HG03139 (cell line): ENCODE results near the gene PRKG1.

ENCODE experiments used
- ATAC-seq: cut with Tn5 transposase; IDR thresholded peaks from one replicate; pipeline ENCODE4 v1.9.1; 2021; ENCODE audit not compliant: unreplicated experiment

Gene PRKG1

DNA sequence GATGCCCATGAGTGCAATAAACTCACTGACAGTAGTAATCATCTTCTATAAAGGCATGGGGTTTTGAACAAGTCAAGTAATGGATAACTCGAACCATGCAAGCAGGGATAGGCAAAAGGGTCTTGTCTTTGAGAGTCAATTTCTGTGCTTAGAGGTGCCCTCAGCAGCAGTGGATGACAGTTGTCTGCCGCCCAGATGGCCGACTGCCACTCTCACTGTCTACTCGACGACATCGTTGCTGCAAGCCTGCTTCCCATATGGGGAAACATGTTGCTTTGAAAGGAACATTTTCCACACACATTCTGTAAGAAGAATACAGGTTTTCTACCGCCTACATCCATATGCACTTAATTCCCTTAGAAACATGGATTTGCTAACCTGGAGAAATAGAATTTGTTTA lies 1003.5 kb downstream of the PRKG1 start:
- no peak for ATAC-seq

- ATAC-seq, result no peak
Measured at GRCh38 chr10:52078397-52078937, 1004.2 kb downstream of the PRKG1 start.

GRCh38 chr10:52082307-52082706 lies 1008.0 kb downstream of the PRKG1 start:
- no peak for ATAC-seq

GRCh38 chr10:52083422-52083821 lies 1009.1 kb downstream of the PRKG1 start:
- ATAC-seq, result no peak

DNA sequence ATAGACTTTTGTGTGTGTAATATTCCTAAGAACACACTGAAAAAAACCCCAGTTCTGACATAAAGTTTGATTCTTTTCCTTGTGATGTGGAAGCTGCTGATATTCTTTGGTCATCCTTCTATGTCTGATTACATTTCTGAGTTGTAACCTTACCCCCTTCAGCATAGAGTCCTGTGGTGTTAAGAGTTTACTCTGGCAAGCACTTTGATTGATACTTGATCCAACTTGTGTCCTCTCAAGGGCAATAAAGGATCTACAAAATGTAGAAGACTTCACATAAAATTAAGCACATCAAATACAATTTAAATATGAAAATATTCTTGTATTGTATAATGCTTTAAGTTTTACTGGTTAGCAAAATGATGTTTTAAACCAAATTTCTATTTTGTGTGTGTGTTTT lies 1018.1 kb downstream of the PRKG1 start:
- ATAC-seq, result no peak

DNA sequence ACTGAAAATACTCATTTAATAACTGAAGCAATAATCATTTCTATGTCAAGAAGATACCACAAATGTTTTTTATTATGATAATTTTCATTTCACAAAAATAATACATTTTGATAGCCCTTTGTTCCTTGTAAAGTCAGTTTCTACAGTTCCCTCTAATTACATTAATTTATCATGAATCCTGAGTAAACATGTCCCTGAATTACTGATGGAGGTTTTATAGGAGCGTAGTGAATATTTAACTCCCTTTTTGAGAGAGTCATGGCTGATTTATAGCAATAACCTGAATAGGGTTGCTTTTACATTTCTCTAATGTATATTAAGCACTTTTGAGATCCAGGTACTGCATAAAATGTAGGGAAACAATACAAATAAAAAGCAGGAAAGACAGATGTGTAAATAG lies 1023.8 kb downstream of the PRKG1 start:
- no peak for ATAC-seq

DNA sequence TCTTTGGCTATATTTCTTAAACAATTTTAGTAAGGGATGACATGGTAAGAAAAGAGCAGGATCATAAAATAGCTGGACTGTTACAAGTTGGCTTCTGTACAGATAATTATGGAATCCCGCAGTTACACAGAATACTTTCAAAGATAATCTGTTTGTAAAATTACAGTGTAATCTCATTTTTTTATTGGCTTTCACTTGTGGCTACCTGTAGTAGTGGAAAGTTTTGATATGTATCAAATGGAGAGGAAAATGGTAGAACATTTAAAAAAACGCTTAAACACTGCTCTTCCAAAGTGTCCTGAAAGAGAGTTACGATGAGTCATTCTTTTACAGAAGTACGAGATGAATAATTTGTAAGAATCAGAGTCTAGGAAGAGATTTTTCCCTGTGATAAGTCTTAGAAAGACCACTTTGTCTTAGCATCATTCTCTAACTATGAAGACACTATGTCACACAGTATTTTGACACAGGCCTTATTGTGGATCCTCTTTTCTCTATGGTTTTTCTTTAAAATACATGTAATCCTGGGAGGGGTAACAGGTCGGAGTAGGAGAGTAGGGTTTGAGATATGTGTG lies 1024.8 kb downstream of the PRKG1 start:
- no peak for ATAC-seq

- ATAC-seq, result no peak
Measured at GRCh38 chr10:52100011-52100547, 1025.8 kb downstream of the PRKG1 start.

- ATAC-seq, result no peak
Measured at GRCh38 chr10:52105301-52105700, 1031.0 kb downstream of the PRKG1 start.

GRCh38 chr10:52106011-52106410 lies 1031.7 kb downstream of the PRKG1 start:
- no peak for ATAC-seq

- ATAC-seq, result no peak
Measured at GRCh38 chr10:52106899-52107298, 1032.6 kb downstream of the PRKG1 start.

DNA sequence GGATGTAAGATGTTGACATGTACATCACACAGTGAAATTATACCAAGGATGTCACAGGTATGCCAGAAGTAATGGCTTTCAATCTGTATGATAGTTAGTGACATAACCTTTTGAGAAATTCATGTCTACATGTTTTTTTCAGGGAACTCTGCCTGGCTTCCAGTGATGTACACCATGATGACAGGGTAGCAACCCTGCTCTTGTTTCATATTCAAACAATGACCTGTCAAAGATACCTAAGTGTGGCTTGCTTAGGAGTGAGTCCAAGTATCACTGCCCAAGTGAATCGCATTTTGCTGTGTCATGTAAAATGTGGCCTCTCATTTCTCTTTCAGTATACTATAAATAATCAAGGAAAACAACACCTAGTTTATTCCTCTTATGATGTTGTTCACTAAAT lies 1033.9 kb downstream of the PRKG1 start:
- no peak for ATAC-seq

GRCh38 chr10:52110576-52110975 lies 1036.3 kb downstream of the PRKG1 start:
- no peak for ATAC-seq

- no peak for ATAC-seq
Measured at GRCh38 chr10:52111101-52111891, 1037.0 kb downstream of the PRKG1 start.

- no peak for ATAC-seq
Measured at GRCh38 chr10:52115823-52116222, 1041.5 kb downstream of the PRKG1 start.

DNA sequence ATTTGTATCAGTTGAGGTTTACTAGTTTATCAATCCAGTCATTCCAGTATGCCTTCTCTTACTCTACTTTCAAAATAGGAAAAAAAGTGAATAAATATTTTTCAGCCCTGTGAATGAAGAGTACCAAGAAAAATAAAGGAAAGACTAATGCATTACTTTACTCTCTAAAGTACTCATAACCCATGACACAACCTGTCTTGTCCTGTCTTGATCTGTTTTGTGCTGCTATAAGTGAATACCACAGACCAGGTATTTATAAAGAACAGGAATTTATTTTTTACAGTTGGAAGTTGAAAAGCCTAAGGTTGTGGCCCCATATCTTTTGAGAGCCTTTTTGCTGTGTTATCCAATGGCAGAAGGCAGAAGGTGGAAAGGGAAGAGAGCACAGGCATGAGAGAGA lies 1045.2 kb downstream of the PRKG1 start:
- no peak for ATAC-seq

DNA sequence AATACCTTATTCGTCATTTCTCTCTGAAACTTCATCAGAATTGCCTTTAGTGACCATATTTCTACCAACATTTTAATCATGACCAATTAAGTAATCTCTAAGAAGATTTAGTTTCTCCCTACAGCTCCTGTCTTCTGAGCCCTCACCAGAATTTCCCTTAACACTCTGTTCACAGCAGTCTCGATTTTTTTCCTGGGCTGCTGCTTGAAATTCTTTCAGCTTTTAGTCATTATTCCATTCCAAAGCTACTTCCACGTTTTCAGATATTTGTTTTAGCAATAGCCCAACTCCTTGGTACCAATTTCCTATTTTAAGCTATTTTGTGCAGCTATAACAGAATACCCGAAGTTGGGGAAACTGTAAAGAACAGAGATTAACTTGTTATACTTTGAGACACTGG lies 1047.4 kb downstream of the PRKG1 start:
- ATAC-seq, result no peak

GRCh38 chr10:52128056-52128683 lies 1053.9 kb downstream of the PRKG1 start:
- ATAC-seq, result no peak

DNA sequence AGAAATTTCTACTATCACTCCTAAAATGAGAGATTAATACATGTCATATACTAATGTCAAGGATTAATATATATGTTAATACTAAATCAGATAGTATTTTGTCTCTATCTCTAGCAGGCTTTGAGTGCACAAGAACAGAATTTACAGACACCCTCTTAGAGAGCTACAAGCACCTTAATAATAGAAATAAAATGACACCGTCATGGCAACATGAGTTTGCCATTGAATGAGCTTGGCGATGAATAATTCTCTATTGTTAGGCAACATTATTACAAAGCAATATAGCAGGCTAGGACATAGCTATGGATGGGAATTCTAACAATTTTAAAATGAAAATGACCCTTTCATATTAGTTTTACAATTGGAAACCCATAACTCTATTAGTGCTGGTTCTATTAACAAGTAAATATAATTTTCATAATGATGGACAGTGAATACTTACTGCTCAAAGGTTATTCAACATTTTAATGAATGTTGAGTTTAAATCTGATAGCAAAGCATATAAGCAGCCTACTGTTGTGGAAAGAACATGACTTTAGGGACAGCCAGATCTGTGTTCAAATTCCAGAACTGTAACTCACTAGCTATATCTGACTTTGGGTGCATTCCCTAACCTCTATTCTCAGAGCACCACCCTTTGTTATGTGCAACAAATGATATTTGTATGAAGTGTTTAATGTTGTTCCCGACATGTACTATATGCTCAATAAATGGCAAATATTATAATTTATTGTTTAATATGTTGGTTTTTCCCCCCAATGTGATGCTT lies 1055.3 kb downstream of the PRKG1 start:
- ATAC-seq, result no peak

DNA sequence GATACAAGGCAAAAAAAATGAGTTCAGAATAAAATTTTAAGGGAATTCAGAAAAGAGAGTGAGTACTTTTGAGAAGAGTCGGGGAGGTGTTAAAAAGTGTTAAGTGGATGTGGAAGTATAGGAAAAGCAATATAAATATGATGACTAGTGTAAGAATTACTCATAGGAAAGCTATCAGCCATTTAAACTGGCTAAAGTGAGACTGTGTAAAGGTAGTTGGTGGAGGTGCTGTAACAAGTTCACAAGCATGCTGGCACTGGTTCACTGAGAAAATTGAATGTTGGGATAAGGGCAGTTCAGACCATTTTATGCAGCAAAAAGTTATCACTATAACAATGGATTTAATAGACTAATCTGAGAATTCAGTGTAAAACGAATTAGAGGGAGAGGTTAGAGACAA lies 1060.8 kb downstream of the PRKG1 start:
- no peak for ATAC-seq

- ATAC-seq, result no peak
Measured at GRCh38 chr10:52136921-52137320, 1062.6 kb downstream of the PRKG1 start.
